SK-N-MC (cell line): ENCODE results near the gene ZNF384.
A peak's percentile ranks its signal among the peaks of the same experiment; 100 is the strongest.

Experiments
- DNase-seq: peaks from one replicate; pipeline ENCODE4 v3.0.0-alpha.2; 2011; ENCODE audit warnings: low read depth, low spot score
- H3K27ac ChIP-seq: fragments of 200-600 bp; sonication (generic); 2 replicates; pipeline ENCODE4 v1.5.1; 2016; ENCODE audit warnings: mixed run types
- H3K36me3 ChIP-seq: fragments of 200-600 bp; sonication (generic); 2 replicates; pipeline ENCODE4 v1.6.1; 2017; ENCODE audit warnings: antibody characterized with exemption, low read length, mixed read lengths; ENCODE audit not compliant: insufficient read depth
- H3K4me3 ChIP-seq: fragments of 200-600 bp; sonication (generic); 2 replicates; pipeline ENCODE4 v1.5.1; 2016
- H3K9ac ChIP-seq: fragments of 200-600 bp; sonication (generic); 2 replicates; pipeline ENCODE4 v1.8.0; 2017; ENCODE audit warnings: mixed run types, mixed read lengths; ENCODE audit not compliant: insufficient read length
- H3K9me3 ChIP-seq: fragments of 200-600 bp; sonication (generic); 2 replicates; pipeline ENCODE4 v1.6.1; 2017; ENCODE audit warnings: low read depth, mild to moderate bottlenecking, antibody characterized with exemption, low read length, moderate library complexity, mixed read lengths
- EZH2 ChIP-seq: fragments of 200-600 bp; sonication (generic); IDR thresholded peaks from one replicate; pipeline ENCODE4 v1.6.1; 2017; ENCODE audit warnings: antibody characterized with exemption
- FOXP2 ChIP-seq: optimal IDR thresholded peaks from 2 replicates; pipeline ENCODE3; 2011; ENCODE audit warnings: mild to moderate bottlenecking, moderate library complexity; ENCODE audit not compliant: insufficient read depth; ENCODE audit errors: extremely low read length, control extremely low read depth
- POLR2AphosphoS5 ChIP-seq: IDR thresholded peaks from 2 replicates; pipeline ENCODE4 v1.6.1; 2012; ENCODE audit warnings: mild to moderate bottlenecking, low read depth, low read length, borderline replicate concordance

Gene ZNF384

DNA sequence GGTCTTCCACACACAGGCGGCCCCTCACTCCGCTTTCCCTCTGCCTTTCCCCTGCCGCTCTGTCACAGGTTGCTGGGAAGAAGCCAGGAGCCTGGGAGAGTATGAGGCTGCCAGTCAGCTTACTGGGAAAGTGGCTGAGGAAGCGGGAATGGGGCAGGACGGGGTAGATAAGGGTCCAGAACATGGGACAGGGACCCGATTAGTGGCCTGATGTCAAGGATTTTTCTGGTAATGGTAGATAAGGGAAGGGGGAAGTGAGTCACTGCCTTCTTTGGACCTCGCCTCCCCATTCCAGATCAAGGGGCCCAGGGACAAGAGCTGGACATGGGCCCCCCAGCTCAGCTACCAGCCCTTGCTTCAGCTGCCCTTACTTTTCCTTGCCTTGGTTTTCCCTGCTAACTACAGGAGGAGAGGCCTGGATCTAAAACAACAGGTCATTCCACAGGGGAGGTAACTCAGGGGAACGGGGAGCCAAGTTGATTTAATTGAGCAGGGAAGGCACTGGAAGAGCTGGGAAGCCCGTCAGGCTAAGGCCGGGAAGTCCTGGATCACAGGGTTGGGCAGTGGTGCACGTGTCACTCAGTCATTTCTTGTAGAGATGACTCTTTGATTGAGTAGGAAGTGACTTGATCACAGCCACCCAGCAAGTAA lies 49.9 kb downstream of the ZNF384 start:
- no peak for TF ChIP-seq FOXP2
- no peak for TF ChIP-seq POLR2AphosphoS5
- TF ChIP-seq EZH2: no peak
- no peaks in the 10 kb centered on the region for H3K36me3 ChIP-seq
- no peak overlapping the region for H3K27ac ChIP-seq
- no peak overlapping the region for H3K9ac ChIP-seq
- no peaks in the 10 kb centered on the region for H3K9me3 ChIP-seq
- H3K4me3 ChIP-seq: no peak overlapping the region
- no peak for DNase-seq

DNA sequence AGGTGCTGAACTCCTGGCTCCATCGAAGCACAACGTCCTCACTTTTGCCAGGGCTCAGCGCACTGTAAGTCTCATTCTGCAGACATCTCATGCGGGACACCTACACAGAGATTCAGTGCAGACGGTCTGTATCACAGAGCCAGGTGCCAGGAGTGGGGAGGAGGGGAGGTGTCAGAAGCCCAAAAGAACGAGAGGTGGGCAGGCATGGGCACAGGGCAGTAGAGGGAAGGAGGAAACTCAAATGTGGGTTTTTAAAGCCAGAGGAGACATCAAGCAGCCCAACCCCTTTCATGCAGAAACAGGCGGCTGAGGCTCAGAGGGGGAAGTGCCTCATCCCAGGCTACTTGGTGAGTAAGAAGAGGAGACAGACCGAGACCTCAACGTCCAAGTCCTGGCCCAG lies 50.9 kb downstream of the ZNF384 start:
- H3K9ac ChIP-seq: no peak overlapping the region
- DNase-seq: no peak
- no peak overlapping the region for H3K4me3 ChIP-seq
- no peaks in the 10 kb centered on the region for H3K36me3 ChIP-seq
- TF ChIP-seq FOXP2 (no peak), POLR2AphosphoS5 (no peak), EZH2 (no peak)
- H3K9me3 ChIP-seq: no peaks in the 10 kb centered on the region
- no peak overlapping the region for H3K27ac ChIP-seq

DNA sequence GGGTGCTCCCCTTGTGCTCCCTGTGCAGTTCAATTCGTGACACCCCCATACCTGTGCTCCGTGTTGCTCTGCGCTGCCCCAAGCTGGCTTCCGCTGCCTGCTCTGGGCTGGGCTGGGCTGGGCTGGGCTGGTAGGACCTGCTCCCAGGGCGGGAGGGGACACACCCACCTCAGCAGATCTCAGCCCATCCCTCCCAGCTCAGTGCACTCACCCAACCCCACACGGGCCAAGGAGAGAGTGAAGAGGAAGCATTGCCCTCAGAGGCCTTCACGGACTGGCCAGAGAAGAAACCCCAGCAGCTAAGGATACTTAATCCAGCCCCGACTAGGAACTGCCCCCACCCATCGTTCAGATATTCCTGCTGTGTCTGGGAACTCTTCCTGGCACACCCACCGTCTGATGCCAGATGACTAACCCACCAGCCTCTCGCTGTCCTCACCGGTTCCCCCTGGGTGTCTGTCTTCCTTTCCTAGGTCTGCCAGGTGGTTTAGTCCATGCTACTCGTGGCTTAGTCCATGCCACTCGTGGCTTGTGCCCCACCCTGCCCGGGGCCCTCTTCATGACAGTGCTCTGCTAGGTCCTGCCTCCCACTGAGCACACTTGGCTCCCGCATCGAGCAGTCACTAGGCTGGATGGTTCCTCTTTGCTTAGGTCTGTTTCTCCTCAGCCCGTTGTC lies 53.2 kb downstream of the ZNF384 start, which contains the start of gene LPAR5:
LPAR5 (minus strand) TSS at position 104 of the 676 bp plus-strand sequence. CDS start 14,711 bp downstream, outside the sequence.
- Histone ChIP-seq H3K4me3 (no peak within 1 kb of the TSS), H3K36me3 (no peaks in the 10 kb centered on the region), H3K9me3 (no peaks in the 10 kb centered on the region), H3K9ac (no peak within 1 kb of the TSS), H3K27ac (no peak within 1 kb of the TSS)
- TF ChIP-seq EZH2 (no peak), FOXP2 (no peak), POLR2AphosphoS5 (no peak)
- no peak for DNase-seq

DNA sequence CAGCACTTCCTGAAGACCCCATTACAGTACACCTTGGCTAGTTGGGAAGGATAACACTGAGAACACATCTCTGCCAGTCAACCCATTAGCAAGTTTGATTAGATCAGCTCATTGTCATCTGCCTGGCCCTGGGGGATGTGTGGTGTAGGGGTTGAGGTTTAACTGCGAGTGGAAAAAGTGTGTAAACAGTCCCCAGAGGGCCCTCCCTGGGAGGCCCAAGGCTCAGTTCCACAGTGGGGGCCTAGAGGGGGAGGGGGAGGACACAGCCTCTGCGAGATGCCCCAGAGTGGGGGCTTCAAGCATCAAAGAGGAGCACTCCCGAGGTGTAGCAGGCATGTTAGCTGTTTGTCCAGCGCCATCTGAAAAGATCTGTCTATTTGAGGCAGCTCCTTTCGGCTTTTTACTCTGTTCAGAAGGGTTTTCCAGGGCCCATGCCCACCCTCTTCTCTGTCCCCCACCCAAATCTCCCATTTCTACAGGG lies 53.8 kb downstream of the ZNF384 start:
- H3K36me3 ChIP-seq: no peaks in the 10 kb centered on the region
- H3K9me3 ChIP-seq: no peaks in the 10 kb centered on the region
- H3K4me3 ChIP-seq: no peak overlapping the region
- TF ChIP-seq POLR2AphosphoS5 (no peak), EZH2 (no peak), FOXP2 (no peak)
- no peak overlapping the region for H3K27ac ChIP-seq
- H3K9ac ChIP-seq: no peak overlapping the region
- no peak for DNase-seq

DNA sequence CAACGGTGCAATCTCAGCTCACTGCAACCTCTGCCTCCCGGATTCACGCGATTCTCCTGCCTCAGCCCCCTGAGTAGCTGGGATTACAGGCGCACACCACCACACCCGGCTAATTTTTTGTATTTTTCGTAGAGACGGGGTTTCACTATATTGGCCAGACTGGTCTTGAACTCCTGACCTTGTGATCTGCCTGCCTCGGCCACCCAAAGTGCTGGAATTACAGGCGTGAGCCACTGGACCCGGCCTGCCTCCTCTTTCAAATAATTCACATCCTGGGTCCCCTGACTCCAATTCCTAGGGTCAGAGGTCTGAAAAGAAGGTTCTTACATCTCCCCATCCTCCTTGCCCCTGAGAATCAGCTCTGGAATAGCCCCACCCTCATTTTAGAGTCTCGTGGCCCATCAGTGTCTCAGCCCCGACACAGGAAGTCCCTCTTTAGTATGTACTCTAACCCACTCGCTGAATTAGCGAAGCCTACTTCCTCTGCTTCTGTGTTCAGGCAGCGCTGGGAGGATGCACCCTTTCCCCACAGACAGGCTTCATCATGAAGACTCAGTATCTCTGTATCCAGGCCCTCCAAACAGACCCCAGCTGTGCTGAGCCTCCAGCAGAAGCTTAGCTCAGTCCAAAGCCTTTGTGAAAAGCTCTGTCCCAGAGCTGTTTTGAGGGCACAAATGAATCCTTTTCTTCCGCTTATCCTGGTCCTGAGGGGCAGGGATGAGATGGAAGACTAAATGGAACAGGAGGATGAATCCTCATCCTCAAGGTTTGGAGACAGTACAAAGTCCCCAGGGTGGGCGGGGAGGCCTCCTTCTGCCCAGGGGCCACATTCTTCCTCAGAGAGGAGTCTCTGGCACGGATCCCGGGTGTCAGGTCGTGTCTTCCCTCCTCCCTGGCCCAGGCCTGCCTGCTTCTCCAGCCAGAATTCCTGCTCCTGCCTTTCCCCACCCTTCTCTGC lies 56.9 kb downstream of the ZNF384 start:
- Histone ChIP-seq H3K9me3 (no peaks in the 10 kb centered on the region), H3K9ac (no peak overlapping the region), H3K4me3 (peak overlapping the region; percentile 41), H3K27ac (peak overlapping the region; percentile 74), H3K36me3 (no peaks in the 10 kb centered on the region)
- no peak for TF ChIP-seq FOXP2
- no peak for TF ChIP-seq POLR2AphosphoS5
- no peak for TF ChIP-seq EZH2
- no peak for DNase-seq

DNA sequence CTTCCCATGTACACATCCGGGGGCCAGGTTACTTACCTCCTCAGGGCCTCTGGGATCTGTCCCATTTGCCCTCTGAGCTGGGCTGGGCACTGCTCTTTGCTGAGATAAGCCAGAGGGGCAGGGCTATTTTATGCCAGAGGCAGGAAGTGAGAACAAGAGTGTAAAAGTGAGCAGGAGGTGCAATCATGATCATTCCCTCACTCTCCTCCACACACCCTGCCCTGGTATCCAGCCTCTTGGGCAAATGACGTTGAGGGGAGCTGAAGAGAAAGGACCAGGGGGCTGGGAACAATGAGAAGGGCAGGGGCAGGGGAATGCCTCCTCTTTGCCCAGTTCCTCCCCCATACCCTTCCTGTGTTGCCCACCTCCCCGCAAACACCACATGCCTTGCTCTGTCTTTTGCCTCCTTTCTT lies 57.6 kb downstream of the ZNF384 start:
- DNase-seq: no peak
- no peak overlapping the region for H3K9ac ChIP-seq
- H3K36me3 ChIP-seq: no peaks in the 10 kb centered on the region
- H3K27ac ChIP-seq: peak overlapping the region; percentile 74; the same call in 1 of the 2 replicates
- no peaks in the 10 kb centered on the region for H3K9me3 ChIP-seq
- H3K4me3 ChIP-seq: no peak overlapping the region
- TF ChIP-seq EZH2 (no peak), FOXP2 (no peak), POLR2AphosphoS5 (no peak)

DNA sequence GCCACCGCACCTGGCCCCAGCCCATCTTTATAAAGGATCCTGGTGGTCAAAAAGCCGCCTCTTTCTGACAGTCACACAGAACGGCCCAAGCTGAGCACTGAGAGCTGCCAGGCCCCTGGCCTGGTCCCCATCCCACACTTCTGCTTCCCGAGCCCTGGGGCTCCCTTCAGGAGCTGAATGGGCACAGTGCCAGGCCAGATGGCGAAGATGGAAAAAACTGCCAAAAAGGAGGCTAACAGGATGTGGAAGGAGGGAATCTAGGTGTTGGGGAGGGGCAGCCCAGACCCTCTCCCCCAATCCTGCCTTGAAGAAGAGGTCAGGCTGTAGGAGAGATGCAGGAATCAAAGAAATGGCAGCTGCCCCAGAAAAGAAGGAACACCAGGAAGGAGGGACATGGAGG lies 58.4 kb downstream of the ZNF384 start:
- H3K27ac ChIP-seq: no peak overlapping the region
- no peak overlapping the region for H3K4me3 ChIP-seq
- H3K9me3 ChIP-seq: no peaks in the 10 kb centered on the region
- H3K36me3 ChIP-seq: no peaks in the 10 kb centered on the region
- H3K9ac ChIP-seq: no peak overlapping the region
- TF ChIP-seq FOXP2 (no peak), POLR2AphosphoS5 (no peak), EZH2 (no peak)
- DNase-seq: no peak

DNA sequence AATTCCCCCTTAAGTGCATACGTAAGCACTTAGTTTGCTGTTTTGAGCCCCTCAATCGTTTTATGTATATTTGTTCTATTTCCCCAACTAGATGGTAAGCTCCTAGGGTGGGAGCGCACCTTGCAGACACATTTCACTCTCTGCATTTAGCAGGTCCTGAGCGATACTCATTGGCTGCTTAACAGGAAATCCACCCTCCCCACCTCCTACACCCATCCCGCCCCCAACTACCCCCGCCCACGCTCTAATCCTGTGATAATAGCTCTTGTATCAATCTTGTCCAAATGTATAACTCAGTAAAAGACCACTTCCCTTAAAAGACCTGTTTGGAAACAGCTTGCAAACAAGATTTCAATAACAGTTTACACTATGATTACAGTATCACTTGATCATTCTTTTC lies 61.6 kb downstream of the ZNF384 start:
- H3K9me3 ChIP-seq: no peaks in the 10 kb centered on the region
- no peak overlapping the region for H3K9ac ChIP-seq
- DNase-seq: no peak
- H3K36me3 ChIP-seq: no peaks in the 10 kb centered on the region
- no peak for TF ChIP-seq POLR2AphosphoS5
- no peak for TF ChIP-seq FOXP2
- TF ChIP-seq EZH2: no peak
- H3K4me3 ChIP-seq: no peak overlapping the region
- no peak overlapping the region for H3K27ac ChIP-seq
